Renal pelvis (tissue), 4 donors: Measurements from ENCODE around the gene SLC39A9. TPM values are rescaled to one million over a fixed set of nuclear protein-coding genes. Genes with fewer than 3 reads are reported as not detected.
"Not testable (repeated sequence)": the region's sequence is repeated elsewhere in the genome, so short reads cannot be mapped to it uniquely, and the experiment has no call there.

Experiments used
- DNase-seq: peaks from one replicate; pipeline ENCODE4 v3.0.0-alpha.2; 2013
- polyA plus RNA-seq, 3 donors: library from polyadenylated mRNA; unstranded; fragments of 120-200 nt; gene quantifications; one replicate each; pipeline ENCODE4 v1.2.1, GENCODE V29; 2013; ENCODE audit not compliant: insufficient read length in 3 of 3

The SLC39A9 gene
- polyA plus RNA-seq, 3 donors = 78.1 to 91.6 (median 80.0) TPM

DNA sequence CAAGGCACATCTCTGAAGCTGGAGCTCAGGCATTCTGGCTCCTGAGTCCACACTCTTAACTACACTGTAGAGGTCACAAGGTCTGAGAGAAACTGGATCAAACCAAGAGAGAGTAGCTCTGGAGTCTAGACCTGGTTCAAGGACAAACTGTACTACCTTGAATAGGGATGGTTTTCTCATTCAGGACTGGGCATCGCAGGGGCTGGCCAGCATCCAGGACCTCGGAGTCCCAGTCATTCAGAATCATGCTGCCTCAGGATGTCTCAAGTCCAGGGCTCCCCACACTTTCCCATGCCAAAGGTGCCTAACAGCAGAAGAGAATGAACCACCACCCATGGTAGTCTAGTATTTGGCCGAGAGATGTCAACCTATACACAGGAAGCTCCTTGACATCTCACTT is 72.9 kb downstream of the SLC39A9 start:
- DNase-seq = no peak

DNA sequence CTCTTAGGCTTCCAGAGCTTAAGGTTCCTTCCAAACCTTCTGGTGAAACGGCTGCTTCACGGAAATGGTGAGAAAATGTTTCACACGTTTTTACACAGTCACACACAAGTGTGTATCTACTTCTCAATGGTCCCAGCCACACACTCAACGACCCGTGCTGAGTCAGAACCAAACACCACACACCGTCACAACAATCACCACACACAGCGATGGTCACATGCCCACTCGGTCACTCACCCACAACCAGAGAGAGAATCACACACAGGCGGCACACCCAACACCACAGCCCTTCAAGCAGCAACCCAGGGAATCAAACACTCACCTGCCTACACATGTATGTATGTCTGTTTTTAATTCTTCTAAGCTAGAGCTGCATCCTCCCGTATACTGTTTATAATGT is 73.4 kb downstream of the SLC39A9 start:
- no peak for DNase-seq

DNA sequence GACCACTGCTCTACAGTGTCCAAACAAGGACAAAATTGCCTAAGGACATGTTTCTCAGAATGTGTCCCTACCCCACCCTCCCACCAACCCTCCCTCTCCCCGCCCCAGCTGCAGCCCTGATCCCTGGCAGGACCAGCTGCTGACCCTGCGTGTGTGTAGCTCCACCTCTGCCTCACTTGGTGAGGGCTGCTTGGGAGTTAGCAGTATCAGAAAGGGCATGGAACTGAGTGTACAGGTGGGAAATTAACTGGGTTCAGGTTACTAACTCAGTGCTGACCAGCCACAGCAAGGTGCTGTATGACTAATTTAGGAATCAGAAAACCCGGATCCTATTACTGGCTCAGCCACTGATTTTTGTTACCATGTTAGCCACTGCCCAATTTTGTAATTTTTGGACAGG is 74.8 kb downstream of the SLC39A9 start:
- DNase-seq = no peak

DNA sequence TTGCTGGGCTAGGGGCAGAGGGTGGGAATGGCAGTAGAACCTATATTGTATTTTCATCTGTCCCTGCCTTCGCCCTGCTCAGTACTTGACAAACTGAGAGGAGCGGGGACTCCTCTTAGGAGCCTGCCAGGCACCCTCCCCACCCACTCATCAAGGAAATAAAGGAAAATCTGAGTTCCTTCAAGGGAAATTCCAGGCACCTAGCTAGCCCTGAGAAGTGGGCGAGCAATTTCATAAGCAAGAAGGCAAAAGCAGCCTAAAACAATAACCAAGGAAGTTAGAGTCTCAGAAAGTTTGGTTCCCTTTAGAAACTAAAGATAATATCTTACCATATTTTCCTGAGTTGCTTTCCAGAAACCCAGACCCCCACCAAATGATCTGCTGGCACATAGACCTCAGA is 75.5 kb downstream of the SLC39A9 start:
- no peak for DNase-seq

DNA sequence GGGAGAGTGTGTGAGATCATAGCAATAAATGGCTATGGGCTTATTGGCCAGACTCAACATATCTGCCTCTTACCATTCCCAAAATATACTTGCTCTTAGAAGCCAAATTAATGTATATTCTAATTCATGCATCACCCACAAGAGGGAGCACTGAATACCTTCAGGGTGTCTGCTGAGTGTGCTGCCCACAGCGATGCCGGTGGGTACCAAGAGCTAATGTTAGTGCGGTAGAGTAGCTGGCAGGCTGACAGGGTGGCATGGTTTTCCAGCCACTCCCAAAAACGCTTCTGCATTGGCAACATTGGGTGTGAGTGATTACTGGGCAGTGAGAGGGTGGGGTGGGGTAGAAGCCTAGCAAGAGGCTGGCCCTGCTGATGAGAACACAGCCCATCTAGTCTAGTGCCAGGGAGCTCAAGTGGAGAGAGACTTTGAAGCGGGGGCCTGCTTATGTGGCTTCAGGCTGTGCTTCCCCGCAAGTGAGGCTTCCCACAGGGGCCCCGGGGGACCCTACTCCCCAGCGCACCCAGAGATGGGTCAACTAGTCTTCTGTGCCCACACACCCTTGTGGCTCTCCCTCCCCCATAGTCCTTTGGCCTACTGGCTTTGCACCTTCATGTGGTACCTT is 76.8 kb downstream of the SLC39A9 start:
- DNase-seq = no peak

DNA sequence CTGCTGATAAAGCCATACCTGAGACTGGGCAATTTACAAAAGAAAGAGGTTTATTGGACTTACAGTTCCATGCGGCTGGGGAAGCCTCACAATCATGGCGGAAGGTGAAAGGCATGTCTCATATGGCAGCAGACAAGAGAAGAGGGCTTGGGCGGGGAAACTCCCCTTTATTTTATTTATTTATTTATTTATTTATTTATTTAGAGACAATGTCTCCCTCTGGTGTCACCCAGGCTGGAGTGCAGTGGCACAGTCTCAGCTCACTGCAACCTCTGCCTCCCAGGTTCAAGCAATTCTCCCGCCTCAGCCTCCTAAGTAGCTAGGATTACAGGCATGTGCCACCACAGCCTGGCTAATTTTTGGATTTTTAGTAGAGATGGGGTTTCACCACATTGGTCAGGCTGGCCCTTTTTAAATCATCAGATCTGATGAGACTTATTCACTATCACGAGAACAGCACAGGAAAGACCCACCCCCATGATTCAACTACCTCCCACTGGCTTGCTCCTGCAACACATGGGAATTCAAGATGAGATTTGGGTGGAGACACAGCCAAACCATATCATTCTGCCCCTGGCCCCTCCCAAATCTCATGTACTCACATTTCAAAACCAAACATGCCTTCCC is 78.4 kb downstream of the SLC39A9 start:
- DNase-seq = not testable (repeated sequence)

DNA sequence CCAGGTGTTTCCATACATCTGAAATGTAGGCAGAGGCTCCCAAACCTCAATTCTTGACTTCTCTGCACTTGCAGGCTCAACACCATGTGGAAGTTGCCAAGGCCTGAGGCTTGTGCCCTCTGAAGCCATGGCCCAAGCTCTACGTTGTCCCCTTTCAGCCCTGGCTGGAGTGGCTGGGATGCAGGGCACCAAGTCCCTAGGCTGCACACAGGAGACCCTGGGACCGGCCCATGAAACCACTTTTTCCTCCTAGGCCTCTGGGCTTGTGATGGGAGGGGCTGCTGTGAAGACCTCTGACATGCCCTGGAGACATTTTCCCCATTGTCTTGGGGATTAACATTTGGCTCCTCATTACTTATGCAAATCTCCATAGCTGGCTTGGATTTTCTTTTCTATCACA is 79.6 kb downstream of the SLC39A9 start:
- DNase-seq = not testable (repeated sequence)

DNA sequence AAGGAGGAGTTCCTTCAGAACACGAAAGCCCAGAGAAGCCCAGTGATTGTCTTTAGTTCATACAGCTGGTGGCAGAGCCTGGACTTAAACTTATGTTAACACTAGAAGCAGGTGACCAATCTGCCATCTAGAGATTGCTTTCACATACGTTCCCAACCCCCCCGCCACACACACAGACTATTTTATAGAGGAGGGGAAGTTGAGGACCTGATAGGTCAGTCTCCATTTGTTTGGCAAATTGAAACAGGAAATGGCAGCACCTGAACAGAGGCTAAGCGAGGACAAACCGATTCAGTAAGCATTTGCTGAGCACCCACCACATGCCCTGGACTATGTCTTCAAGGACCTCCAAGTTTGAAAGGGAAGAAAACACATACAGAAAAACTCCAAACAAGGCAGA is 81.2 kb downstream of the SLC39A9 start:
- no peak for DNase-seq

DNA sequence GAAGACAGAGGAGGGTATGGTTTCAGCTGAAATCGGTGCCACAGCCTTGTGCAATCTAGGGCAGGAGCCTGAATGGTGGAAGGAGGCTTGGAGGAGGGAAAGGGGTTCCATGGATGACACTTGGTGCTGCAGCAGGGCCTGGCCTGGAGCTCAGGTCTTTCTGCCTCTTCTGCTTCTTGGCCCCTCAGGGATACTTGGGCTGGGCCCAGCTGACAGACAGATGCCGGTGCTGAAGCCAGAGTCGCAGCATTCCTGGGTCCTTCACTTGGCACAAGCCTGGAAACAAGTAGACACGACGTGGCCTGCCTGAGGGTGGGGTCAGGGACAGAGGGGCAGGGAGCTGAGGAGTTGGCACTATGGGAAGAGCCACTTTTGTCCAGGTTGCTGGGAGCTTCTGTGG is 81.6 kb downstream of the SLC39A9 start:
- no peak for DNase-seq

DNA sequence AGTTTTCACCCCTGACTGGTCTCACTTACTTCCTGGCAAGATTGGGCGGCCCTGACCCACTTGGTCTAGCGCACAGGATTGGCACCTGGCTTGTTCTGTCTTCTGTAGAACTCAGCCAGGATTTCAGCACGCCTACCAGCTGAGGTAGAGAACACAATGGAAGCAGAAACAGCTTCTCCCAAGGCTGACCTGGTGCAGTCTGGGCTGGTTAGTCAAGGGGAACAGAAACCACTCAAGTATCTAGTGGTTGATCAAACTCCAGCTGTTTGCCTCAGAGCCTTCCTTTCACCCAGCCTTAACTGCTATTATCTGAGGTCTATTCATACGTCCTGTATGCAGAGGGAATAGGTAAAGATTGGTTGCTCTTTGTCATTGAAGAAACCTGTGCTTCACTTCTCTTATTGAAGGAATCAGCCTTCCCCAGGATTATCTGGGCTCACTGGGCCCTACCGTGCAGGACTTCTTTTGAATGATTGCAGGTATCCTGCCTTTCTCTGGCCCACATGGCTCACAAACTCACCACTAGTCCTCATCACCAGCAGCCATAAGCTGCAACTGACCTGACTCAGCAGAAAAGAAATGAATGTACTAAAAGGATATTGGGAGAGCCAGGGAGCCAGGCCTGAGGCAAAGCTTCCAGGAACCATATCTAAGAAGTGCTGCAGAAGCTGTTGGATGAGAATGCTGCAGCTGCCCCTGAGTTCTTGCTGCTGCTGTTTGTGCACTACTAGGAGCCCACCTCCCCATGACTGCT is 83.5 kb downstream of the SLC39A9 start:
- DNase-seq = no peak

DNA sequence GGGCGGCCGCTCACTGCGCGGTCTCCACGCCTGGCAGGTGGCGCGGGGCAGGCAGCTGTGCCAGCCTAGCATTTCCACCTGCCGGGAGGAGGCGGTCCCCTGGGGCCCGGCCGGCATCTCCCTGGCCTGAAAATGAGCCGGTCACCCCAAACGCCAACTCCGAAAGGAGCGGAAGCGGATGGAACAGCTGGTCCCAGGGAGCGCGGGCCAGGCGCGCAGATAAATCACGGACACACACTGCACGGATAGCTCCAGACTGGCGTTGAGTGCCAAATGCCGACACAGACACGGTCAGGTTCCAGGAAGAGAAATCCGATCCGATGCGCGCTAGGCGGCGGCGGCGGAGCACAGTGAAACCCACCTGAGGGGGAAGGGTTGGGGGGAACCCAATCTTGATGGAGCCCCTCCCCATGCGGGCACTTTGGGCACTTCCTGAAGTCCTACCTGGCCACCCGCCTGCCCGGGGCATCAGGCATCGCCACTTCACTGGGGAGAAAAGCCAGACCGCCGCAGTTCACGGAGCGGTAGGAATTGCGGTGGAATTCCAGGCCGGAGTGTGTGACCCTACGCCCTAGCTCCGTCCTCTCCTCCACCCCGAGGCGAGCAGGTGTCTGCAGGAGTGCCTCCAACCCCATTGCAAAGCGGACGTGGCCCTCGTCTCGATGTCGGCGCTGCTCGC is 85.4 kb downstream of the SLC39A9 start:
- peak; percentile 66 for DNase-seq

DNA sequence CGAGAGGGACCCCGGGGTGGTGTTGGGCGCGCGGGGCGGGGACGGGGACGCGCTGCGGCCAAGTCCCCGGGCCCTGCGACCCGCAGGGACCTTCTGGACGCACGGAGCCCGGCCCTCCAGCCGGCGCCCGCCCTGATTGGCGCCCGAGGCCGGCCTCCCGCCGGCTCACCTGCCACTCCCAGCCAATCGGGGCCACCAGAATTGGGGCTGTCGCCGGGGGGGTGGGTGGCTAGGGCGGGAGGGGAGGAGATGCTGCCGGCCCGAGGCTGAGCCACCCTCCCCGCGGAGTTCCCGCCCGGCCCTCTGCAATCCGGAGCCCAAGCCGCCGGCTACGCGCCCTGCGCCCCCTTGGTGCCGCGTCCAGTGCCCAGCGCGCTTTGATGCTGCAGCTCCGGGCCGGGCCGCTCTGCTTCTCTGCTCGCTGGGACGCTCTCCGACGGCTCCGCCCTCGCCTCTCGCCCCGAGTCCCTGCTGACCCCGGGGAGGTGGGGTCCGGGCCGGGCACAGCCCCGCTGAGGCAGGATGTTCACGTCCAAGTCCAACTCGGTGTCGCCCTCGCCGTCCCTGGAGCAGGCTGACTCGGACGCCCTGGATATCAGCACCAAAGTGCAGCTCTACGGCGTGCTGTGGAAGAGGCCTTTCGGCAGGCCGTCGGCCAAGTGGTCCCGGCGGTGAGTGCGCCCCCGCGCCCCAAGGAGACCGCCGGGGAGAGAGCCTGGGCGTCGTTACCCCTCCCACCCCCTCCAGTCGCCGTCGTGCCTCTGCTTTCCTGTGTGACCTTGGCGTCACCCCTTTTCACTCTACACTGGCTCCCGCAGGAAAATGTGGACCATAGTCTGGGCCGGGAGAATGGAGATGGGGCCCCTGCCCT is 86.2 kb downstream of the SLC39A9 start, which contains the start of gene PLEKHD1:
Gene PLEKHD1, plus strand, starts transcription at position 285 of the 871 bp plus-strand sequence. Its CDS starts 238 bp downstream, at position 523.
- no peak for DNase-seq

DNA sequence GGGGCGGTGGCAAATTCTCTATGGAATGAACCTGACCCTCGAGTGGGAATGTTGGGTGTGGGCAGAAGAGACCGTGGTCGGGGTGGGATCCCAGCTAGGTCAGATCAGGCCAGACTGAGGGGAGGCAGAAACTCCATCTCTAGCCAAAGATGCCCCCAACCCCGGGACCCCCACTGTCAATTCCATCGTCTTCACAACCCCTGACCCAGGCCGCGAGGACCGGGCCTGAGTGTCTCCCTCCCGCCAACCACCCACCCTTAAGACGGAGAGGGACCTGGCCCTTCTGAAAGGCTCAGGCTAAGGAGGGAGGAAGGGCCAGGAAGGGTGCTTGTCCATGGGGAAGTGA is 86.8 kb downstream of the SLC39A9 start:
- DNase-seq = no peak

DNA sequence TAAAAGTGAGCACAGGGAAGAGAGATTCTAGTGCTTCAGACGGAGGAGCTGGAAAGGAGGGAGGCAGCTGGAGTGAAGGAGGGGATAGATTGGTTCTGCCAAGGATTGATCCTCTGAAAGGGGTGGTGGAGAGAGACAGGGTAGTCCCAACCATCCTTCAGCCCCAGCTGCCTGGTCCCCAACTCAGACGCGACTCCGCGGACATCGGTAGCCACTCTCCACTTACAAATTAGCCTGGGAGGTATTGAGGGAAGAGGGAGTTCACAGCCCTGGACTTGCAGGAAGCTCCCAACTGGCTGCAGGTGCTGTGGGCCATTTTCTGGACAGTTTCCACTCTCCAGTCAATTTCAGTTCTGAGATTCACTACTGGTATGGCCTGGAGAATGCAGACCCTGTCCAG is 87.2 kb downstream of the SLC39A9 start:
- no peak for DNase-seq

DNA sequence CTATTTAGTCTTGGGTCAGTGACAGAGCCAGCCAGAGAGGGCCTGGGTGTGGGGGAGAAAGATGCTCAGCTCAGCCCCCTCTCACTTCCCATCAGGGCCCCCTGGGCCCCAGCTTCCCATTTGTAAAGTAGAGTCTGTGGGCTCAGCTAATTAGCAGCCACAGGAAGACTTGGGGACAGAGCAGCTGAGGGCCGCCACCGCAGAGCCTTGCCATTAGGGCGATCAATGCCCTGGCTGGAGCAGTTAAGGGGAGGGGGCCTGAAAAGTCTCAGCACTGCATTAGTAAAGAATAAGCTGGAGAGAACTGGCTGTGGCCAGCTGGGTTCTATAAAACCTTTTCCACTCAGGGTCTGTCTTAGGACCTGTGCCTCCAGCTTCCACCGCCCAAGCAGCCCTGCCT is 88.7 kb downstream of the SLC39A9 start:
- DNase-seq = no peak

DNA sequence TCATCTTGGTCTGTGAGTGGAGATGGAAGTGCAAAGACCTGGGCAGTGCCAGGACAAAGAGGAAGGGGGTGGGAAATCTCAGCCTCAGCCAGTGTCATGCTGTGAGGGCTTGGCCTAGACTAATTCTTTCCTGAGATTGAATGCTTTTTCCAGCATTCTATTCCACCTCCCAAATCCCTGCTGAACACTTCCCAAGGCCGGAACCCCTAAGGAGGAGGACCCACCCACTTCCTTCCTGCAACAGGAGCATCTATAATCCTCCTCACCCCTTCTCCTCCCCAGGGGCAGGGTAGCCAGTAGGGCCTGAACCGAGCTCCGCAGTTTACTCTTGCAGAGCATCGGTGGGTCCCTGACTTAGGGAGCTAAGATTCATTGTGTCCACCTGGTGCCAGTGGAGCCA is 89.3 kb downstream of the SLC39A9 start:
- no peak for DNase-seq

DNA sequence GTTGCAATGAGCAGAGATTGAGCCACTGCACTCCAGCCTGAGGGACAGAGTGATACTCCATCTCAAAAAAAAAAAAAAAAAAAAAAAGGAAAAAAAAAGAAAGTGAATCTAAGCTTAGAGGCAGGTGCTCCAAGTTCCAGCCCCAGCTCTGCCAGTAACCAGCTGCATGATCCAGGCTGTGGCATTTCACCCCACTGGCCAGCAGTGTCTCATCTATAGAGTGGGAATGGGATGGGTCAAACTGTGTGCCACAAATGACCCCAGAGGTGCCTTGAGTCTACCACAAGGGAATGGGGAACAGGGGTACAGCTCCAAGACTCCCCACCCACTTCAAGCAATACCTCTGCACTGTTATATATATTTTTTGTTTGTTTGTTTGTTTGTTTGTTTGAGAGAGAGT is 91.0 kb downstream of the SLC39A9 start:
- no peak for DNase-seq

DNA sequence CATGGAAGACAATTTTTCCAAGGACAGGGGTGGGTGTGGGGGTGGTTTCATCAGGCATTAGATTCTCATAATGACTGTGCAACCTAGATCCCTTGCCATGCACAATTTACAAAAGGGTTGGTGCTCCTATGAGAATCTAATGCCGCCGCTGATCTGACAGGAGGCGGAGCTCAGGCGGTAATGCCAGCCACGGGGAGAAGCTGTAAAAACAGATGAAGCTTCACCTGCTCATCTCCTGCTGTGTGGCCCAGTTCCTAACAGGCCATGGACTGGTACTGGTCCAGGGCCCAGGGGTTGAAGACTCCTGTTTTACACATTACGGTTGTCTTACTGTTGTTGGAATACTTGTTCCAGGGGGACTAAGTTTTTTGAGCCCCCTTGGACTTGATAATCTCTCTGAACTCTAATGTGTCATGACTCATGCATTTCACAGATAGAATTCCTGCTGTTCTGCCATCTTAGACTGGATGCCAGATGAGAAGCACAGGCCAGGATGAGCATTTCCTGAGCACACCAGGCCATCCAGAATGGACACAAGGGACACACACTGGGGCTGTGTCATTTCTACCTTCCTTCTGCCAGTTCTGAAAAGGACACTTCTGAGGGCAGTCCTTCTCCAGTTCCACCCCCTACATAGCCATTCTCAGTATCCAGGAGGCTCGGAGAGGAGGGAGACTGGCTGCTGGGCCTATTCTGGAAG is 91.9 kb downstream of the SLC39A9 start:
- no peak for DNase-seq

DNA sequence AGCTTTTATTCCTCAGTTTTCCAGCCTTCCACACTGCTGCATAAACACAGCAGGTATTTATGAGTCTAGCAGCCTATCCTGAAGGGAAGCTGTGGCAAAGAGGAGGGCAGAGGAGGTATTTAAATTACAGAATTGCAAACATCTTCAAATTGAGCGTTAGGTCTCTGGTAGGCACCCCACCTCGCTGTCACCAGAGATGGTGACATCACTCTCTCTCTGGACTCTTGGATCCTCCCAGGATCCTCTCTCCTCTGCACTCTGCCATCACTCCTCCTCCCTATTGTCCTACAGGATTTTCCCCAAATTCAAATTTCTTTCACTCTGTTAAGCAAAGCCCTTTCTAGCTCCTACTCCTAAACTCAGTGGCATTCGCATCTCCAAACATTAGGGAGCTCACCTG is 92.7 kb downstream of the SLC39A9 start:
- no peak for DNase-seq

DNA sequence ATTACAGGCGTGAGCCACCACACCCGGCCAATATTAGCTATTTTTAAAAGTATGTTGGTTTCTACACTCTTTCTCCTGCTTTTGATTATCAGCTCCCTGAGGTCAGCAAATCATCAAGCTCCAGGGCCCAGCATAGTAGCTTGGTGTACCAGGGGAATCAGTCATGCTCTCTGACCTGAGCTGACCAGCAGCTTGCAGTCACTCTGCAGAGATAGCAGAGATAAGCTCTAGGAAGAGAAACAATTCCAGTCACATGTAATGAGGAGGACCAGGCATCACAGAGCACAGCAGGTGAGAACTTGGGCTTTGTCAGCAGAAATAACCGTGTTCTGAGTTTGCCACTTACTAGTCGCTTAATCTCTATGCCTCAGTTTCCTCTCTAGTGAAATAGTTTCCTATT is 94.5 kb downstream of the SLC39A9 start:
- no peak for DNase-seq

DNA sequence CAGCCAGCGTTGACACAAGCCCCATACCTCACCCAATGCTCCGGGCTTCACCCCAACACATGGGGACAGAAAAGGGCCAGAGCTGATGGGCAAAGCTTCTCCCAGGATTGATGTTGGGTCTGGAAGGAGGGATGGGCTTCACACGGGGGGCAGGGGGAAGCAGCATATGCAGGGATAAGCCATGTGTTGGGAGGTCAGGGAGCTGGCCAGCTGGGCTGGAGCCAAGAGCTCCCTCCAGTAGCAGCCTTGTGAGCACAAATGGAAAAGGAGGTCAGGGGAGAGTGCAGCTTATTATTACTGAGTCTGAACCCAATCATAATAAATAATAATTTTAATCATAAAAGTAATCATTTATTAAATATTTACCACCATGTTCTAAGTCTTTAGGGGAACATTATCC is 95.3 kb downstream of the SLC39A9 start:
- DNase-seq = no peak
